Measurements from ENCODE around the gene MAPKAPK3.
A peak's percentile ranks its signal among the peaks of the same experiment; 100 is the strongest.
"Not testable (repeated sequence)": the region's sequence is repeated elsewhere in the genome, so short reads cannot be mapped to it uniquely, and the experiment has no call there.

Gene MAPKAPK3

GRCh38 chr3:50657816-50658215, 40.9 kb downstream of the MAPKAPK3 start:
- no peak for DNase-seq

DNA sequence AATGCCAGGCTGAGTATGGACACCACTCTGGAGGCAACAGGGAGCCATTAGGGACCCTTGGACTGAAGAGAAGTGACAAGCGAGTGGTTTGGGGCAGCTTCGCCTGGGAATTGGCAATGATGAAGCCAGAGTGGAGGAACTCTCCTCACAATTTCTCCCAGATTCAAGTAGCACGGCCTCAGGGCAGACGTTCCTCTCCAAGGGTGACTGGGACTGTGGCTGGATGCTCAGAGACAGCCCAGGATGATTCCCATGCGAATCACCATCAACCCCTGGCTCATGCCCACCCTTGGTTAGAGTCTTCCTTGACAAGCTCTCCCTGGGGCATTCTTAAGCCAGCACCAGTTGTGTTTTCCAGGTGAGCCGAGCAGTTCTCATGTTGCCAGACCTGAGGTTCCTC, 41.5 kb downstream of the MAPKAPK3 start:
- no peak for DNase-seq

DNA sequence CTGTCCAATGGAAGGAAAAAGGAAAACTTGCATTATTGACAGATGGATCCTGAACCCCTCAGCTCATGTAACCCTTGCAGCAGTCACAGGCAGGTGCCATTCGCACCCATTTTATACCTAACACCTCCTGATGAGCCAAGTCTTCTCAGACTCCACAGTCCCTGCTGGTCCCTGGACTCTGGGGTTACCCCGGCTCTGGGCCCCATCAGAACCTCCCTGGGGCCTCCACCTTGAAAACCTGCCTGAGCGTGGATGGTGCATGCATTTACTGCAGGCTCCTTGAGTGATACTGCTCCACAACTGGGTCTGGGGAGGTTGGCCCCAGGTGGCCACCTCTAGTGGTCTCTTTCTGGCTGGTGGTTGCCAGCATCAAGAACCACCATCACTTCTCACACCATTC, 41.9 kb downstream of the MAPKAPK3 start:
- DNase-seq: no peak

DNA sequence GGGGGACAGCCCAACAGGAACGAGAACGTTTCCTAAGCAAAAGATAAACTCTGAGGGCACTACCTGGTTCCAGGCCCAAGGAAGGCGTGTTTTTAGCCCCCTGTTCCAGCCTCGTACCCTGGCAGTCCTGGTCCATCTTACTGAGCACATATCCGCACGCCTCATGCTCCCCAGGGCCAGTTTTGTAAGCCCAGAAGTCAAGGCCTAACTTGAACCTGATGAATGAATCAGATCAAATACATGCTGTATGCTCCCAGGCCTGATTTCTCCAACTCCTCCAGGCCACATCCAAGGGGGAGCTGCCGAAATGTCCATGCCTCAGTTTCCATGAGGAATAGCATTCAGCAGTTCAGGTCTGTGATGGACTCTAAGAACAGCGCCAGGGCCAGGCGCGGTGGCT, 43.4 kb downstream of the MAPKAPK3 start:
- no peak for DNase-seq

- DNase-seq: no peak
Measured at GRCh38 chr3:50661321-50661837, 44.4 kb downstream of the MAPKAPK3 start.

- DNase-seq: no peak
Measured at GRCh38 chr3:50662408-50662807, 45.5 kb downstream of the MAPKAPK3 start.

- DNase-seq: no peak
Measured at GRCh38 chr3:50665081-50665840, 48.3 kb downstream of the MAPKAPK3 start.

DNA sequence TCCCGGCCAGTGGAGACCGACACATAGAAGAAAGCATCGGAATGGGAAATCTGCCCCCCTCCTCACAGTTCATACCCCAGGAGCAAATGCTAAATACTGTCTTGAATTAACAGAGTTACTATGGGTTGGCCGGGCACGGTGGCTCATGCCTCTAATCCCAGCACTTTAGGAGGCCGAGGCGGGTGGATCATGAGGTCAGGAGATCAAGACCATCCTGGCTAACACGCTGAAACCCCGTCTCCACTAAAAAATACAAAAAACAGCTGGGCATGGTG, 48.8 kb downstream of the MAPKAPK3 start:
- DNase-seq: not testable (repeated sequence)

DNA sequence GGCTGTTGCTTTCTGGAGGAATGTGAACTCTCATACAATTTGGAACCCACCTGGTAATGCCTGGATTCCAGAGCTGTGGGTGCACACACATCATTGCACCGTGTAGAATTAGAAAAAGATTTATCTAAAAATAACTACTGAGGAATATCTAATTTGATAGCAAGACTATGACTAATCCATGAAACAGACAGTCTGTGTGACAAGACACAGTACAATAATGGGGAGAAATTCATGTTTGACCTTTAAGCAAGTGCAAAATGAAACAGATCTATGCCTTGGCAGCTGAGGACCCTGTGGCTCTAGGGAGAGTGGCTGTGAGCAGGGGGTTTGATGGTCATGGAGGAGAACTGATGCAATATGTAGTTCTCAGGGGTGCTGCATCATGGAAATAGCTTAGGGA, 49.9 kb downstream of the MAPKAPK3 start:
- no peak for DNase-seq

- DNase-seq: no peak
Measured at GRCh38 chr3:50671331-50671730, 54.4 kb downstream of the MAPKAPK3 start.

GRCh38 chr3:50672656-50673055, 55.7 kb downstream of the MAPKAPK3 start:
- DNase-seq: no peak

DNA sequence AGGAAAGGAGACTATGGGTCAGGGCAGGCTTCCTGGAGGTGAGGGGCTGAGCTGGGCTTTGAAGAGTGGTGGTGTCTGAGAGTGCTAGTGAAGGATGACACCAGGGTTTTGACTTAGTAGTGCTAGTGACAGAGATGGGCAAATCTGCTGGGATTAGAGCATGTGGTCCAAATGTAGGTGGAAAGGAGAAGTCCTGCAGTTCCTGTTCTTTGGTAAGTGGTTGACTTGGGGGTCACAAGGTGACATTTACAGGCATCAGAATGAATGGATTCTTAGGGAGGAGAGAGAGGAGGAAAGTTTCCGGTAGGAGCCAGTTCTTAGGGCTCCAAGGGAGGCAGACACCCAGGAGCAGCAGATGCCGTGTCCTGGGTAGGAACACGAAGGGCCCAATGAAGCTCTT, 57.0 kb downstream of the MAPKAPK3 start:
- DNase-seq: no peak

DNA sequence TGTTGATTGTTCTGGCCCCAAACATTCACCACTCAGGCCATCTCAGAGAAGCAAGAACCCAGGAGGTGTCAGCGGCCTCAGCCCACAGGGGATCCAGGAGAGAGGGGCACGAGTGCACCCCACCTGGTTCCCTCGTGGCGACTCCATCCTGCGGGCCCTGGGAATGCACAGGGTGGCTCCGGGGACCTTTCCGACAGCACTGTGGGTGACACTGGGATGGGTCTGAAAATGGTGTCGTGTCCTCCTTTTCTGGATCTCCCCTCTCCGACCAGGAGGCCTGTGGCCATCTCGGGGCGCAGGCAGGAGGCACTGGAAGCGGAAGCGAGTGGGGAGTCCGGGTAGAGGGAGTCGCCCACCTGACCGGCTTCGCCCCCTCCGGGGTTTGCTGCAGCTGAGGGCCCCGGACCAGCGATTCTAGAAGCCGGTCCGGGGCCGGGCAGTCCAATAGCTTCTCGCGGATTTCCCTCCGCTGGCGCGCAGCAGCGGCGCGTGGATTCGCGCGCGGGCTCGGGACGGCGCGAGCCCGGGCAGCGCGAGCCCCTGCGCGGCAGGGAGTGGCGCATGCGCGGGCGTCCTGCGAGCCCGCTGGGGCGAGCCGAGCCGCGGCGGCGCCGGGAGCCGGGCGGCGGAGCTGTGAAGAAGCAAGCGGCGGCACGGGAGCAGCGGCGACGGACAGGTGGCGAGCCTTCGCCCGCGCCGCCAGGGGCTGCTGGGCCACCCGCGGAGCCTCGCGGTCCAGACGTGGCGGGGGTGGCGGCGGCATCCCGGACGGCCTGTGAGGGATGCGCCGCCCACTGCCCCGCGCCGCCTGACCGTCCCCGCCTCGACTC, 57.6 kb downstream of the MAPKAPK3 start, which contains the start of gene DOCK3:
Gene DOCK3 (plus strand): TSS at position 579 of the 830 bp plus-strand sequence. CDS start 337 bp downstream, outside the sequence.
- DNase-seq: peak; percentile 32

DNA sequence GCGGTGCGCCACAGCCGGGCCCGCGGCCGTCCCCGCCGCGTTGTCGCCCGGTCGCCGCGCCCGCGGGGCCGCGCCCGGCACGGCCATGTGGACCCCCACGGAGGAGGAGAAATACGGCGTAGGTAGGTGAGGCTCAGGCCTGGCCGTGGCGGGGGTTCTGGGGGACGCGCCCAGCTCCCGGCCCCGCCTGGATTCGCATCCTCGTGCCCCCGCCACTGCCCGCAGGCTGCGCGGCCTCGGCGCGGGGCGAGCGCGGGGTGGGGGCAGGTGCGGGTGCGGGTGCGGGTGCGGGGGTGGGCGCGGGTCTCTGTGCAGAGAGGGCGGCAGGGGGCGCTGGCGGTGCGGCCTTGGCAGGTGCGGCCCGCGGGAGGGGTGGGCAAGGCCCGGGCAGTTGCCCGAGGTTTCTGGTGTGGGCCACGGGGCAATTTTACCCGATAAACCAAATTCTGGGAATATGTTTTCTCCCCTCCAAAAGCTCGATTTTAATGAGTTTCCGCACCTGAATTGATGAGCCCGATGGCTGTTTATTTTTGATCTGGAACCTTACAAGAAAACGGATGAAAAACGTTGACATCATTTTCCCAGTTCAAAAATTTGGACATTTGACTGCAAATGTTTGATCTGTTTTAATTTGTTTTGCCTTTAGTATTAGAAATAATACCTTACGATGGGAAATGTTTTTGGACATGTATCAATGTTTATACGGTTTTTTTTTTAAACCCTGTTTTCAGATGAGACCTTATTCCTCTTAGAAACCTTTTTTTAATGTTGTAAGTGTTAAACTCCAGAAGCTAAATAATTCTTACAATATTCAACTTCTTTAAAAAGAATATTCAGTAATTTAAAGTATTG, 58.5 kb downstream of the MAPKAPK3 start:
- DNase-seq: no peak

GRCh38 chr3:50676031-50676705, 59.2 kb downstream of the MAPKAPK3 start:
- no peak for DNase-seq

GRCh38 chr3:50687127-50687751, 70.3 kb downstream of the MAPKAPK3 start:
- no peak for DNase-seq

DNA sequence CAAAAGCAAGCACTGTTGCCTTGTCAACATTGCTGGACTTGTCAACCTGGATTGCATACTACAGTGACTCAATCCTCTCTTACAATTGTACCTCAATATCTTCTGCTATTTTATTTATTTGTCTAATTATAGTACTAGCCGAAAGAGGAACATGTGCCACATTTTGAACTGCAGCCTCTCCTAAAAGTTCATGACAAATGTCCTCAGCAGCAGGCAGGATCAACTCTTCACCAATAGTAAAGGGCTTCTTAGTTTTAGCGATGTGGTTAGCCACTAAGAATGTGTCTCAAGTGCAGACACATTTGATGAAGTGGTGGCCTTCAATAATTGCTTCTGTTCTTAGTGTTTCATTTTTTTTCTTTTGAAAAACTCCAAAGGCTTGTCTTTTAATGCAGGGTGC, 71.0 kb downstream of the MAPKAPK3 start:
- DNase-seq: no peak

GRCh38 chr3:50688602-50689001, 71.7 kb downstream of the MAPKAPK3 start:
- not testable (repeated sequence) for DNase-seq

GRCh38 chr3:50689558-50689957, 72.6 kb downstream of the MAPKAPK3 start:
- DNase-seq: no peak

DNA sequence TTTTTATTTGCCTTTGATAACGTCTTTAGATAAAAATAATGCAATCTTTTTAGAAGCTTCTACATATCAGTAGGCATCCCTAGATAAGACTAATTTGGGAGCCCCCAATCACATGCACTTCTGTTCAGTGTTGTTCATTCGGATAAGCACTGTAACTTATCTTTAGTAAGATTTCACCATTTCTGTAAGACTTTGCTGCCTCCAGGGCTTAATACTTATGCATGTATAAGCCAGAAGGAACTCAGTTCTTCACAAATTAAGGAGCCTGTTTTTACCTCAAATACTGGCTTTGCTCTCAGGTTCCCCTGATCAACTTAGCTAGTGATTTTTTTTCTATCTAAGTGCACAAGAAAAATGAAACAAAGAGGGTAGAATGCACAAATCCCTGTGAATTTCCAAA, 78.1 kb downstream of the MAPKAPK3 start:
- DNase-seq: no peak

GRCh38 chr3:50696276-50696675, 79.3 kb downstream of the MAPKAPK3 start:
- no peak for DNase-seq

DNA sequence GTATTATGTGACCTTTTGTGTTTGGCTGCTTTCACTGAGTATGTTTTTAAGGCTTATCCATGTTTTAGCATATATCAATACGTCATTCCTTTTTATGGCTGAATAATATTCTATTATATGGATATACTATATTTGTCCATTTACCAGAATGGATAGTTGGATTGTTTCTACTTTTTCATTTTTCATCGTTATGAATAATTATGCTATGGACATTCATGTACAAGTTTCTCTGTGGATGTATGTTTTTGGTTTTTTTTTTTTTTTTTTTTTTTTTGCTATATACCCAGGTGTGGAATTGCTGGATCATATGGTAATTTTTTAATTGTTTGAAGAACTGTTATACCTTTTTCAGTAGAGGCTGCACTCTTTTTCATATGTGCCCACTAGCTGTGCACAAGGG, 81.3 kb downstream of the MAPKAPK3 start:
- DNase-seq: no peak
